ENCODE measurements around the gene NPM1.

- TF ChIP-seq CTCF (conservative IDR thresholded peaks at IDR 0.05; ENCODE audit: low read depth, low read length) (no peak), EZH2phosphoT487 (IDR thresholded peaks at IDR 0.05; ENCODE audit: borderline replicate concordance, low read length) (no peak), EZH2 (IDR thresholded peaks at IDR 0.05; ENCODE audit: low read length, unreplicated experiment) (no peak)
These were observed 43.7 kb downstream of the NPM1 start for GRCh38 chr5:171431251-171431777.
